ENCODE data around the gene QSOX1.

DNA sequence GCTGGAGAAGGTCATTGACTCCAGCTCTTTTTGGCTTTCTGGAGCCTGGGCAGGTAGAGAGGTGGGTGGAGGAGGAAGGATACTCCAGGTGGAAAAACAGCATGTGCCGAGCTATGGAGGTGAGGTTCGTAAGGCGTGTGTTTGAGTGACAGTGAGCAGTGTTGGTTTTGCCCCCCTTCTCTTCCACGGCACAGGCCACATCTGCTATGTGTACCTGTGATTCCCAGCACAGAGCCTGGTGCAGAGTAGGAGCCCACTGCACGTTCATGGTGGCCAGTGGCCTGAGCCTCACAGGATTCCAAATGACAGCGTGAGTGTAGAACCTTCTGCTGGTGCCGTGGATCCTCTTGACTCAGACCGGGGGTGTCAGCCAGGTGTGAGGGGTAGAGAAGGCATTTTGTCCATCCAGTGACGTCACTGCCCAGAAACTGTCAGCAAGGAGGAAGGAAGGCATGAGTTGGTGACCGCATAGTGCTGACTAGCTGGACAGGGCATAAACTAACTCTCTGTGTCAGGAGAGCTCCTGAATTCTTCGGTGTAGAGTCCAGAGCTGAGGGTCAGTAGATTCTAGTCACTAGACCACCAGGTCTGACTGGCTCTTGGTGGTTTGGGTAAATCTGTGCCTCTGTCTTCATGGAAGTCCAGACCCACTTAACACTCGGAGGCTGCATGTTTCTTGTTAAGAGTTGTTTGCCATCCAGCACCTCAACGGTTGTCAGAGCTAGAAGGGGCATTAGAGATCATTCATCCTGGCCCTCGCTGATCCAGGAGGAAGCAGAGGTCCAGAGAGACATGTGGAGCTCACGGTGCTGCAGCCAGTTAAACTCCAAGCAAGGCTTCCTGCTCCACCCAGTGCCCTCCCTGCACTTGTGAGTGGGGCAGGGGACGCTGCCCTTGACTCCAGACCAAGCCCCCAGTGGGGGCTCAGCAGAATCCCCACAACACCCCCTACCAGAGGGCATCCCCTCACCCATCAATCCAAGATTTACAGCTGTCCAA is 3.8 kb downstream of the QSOX1 start:
- TF ChIP-seq, protein P1, sequence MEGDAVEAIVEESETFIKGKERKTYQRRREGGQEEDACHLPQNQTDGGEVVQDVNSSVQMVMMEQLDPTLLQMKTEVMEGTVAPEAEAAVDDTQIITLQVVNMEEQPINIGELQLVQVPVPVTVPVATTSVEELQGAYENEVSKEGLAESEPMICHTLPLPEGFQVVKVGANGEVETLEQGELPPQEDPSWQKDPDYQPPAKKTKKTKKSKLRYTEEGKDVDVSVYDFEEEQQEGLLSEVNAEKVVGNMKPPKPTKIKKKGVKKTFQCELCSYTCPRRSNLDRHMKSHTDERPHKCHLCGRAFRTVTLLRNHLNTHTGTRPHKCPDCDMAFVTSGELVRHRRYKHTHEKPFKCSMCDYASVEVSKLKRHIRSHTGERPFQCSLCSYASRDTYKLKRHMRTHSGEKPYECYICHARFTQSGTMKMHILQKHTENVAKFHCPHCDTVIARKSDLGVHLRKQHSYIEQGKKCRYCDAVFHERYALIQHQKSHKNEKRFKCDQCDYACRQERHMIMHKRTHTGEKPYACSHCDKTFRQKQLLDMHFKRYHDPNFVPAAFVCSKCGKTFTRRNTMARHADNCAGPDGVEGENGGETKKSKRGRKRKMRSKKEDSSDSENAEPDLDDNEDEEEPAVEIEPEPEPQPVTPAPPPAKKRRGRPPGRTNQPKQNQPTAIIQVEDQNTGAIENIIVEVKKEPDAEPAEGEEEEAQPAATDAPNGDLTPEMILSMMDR (IDR thresholded peaks at IDR 0.05), result no peak
- TF ChIP-seq EP300 (IDR thresholded peaks at IDR 0.05), result no peak
- TF ChIP-seq POLR2A (IDR thresholded peaks at IDR 0.05; ENCODE audit: low read depth), result no peak

Data from esophagus muscularis mucosa (tissue), 4 donors.